Testis (tissue), 2 donors: ENCODE results near the gene PPP2R2C.

Experiments used
- CTCF ChIP-seq, 3 experiments: fragments of 450-650 bp in 2 of 3; fragments of 200-600 bp in 1 of 3; sonication (generic) in 1 of 3; IDR thresholded peaks; one replicate each; pipeline ENCODE4 v1.5.1; 2016 to 2019; ENCODE audit warnings: antibody characterized with exemption in 3 of 3, mild to moderate bottlenecking in 2 of 3, moderate library complexity in 1 of 3
- POLR2A ChIP-seq: fragments of 450-650 bp; IDR thresholded peaks from one replicate; pipeline ENCODE4 v1.6.1; 2017; ENCODE audit warnings: antibody characterized with exemption, mild to moderate bottlenecking, moderate library complexity

GRCh38 chr4:6403400-6403685, 69.1 kb downstream of the PPP2R2C start:
- TF ChIP-seq CTCF (IDR thresholded peaks at IDR 0.05) = no peak
- no peak for TF ChIP-seq POLR2A
